Stimulated activated effector memory CD8-positive, alpha-beta T cell treated with anti-CD3 and anti-CD28 coated beads, Interleukin-12 subunit alpha, Interleukin-12 subunit beta, amount 100 ng/mL, for 72 hours (primary cell): ENCODE measurements around the gene RPS15A.
"Not testable (repeated sequence)": the region's sequence is repeated elsewhere in the genome, so short reads cannot be mapped to it uniquely, and the experiment has no call there.

Source experiments
- ATAC-seq: fragments of 150-1000 bp; cut with Tn5 transposase; 2 replicates; pipeline ENCODE4 v1.10.0; 2021
- DNase-seq, 2 donors: peaks; one replicate each; pipeline ENCODE4 v3.0.0; 2021 to 2022; ENCODE audit warnings: low spot score in 2 of 2
- H3K27ac Mint-ChIP-seq: one replicate; pipeline ENCODE4 v1.8.0; 2022; ENCODE audit warnings: mild to moderate bottlenecking, mixed read lengths
- H3K36me3 Mint-ChIP-seq: one replicate; pipeline ENCODE4 v1.8.0; 2022; ENCODE audit warnings: mild to moderate bottlenecking, mixed read lengths
- H3K4me1 Mint-ChIP-seq: one replicate; pipeline ENCODE4 v1.8.0; 2022; ENCODE audit warnings: mixed read lengths
- H3K4me3 Mint-ChIP-seq: one replicate; pipeline ENCODE4 v1.8.0; 2022; ENCODE audit warnings: mild to moderate bottlenecking, mixed read lengths
- H3K9me3 Mint-ChIP-seq: one replicate; pipeline ENCODE4 v1.8.0; 2022; ENCODE audit warnings: mixed read lengths

The RPS15A gene

DNA sequence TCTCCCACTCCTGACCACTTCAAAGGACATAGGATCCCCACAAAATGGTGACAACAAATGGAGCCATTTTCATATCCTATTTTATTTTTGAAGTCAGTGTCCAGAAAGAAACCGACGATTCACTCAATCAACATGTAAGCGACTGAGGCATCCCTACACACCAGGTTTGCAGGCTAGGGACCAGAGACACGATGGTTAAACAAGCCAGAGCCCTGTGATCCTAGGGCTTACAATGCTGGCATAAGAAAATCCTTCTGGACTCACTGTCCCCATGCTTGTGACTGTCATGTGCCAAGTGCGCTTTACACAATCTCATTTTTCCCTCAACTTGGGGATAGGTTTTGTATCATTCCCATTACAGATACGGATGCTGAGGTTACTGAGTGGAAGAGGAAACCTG lies 8.9 kb downstream of the RPS15A start:
- not testable (repeated sequence) for H3K27ac Mint-ChIP-seq

DNA sequence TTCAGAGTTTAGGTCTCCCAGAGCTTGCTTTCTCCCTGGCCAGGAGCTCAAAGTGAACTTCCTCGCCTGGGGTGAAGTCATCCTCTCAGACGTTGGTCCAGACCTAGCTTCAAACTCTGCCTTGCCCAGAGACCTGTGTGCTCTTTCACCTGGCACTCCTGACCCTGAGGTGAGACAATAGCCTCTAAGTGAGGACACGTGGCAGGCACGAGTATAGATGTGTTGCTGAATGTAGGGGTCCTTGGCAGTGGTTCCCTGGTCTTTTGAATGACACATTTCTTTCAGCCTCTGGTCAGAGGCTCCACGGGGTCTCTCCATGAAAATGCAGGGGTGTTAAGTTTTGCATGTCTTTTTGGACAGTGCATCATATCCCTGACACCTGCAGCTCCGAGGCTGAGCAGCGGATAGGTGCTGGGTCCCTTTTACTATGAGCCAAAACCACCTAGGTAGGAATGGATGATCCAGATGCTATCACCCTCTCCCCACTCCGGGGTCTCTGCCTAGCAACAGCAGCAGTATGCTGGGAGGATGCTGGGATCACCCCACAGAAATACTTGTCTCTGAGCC lies 9.6 kb downstream of the RPS15A start:
- Mint-ChIP-seq H3K4me1 (peaks cover 26% of the 10 kb centered on the region), H3K36me3 (peaks cover 59% of the 10 kb centered on the region)
- not testable (repeated sequence) for ATAC-seq, H3K4me3 Mint-ChIP-seq, DNase-seq, H3K9me3 Mint-ChIP-seq, H3K27ac Mint-ChIP-seq

More for the DNA sequence above, 8.9 kb downstream of the RPS15A start:
- peaks cover 66% of the 10 kb centered on the region for H3K36me3 Mint-ChIP-seq
- H3K4me3 Mint-ChIP-seq, H3K9me3 Mint-ChIP-seq, ATAC-seq, DNase-seq: not testable (repeated sequence)
- H3K4me1 Mint-ChIP-seq = peaks cover 33% of the 10 kb centered on the region

DNA sequence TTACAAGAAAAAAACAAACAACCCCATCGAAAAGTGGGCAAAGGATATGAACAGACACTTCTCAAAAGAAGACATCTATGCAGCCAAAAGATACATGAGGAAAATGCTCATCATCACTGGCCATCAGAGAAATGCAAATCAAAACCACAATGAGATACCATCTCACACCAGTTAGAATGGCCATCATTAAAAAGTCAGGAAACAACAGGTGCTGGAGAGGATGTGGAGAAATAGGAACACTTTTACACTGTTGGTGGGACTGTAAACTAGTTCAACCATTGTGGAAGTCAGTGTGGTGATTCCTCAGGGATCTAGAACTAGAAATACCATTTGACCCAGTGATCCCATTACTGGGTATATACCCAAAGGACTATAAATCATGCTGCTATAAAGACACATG lies 12.5 kb downstream of the RPS15A start:
- not testable (repeated sequence) for H3K27ac Mint-ChIP-seq, H3K9me3 Mint-ChIP-seq, DNase-seq, H3K4me3 Mint-ChIP-seq, H3K4me1 Mint-ChIP-seq, ATAC-seq
- peaks cover 30% of the 10 kb centered on the region for H3K36me3 Mint-ChIP-seq

DNA sequence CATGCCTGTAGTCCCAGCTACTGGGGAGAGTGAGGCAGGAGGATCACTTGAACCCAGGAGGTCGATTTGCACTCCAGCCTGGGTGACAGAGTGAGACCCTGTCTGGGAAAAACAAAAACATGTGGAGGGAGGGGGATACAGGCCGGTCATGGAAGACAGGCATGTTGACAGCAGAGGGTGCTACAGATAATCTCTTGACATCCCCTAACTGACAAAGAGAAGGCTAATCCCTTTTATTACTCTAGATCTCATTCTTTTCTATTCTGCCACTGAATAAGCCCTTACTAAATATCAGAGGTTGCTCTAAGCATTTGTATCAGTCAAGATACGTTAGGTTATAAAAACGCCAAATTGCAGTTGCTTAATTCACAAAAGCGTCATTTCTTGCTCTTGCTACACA lies 13.8 kb downstream of the RPS15A start:
- not testable (repeated sequence) for H3K4me1 Mint-ChIP-seq, H3K9me3 Mint-ChIP-seq, H3K4me3 Mint-ChIP-seq, ATAC-seq, DNase-seq
- Mint-ChIP-seq H3K36me3 (peaks cover 18% of the 10 kb centered on the region), H3K27ac (peak overlapping the region; percentile 56)

DNA sequence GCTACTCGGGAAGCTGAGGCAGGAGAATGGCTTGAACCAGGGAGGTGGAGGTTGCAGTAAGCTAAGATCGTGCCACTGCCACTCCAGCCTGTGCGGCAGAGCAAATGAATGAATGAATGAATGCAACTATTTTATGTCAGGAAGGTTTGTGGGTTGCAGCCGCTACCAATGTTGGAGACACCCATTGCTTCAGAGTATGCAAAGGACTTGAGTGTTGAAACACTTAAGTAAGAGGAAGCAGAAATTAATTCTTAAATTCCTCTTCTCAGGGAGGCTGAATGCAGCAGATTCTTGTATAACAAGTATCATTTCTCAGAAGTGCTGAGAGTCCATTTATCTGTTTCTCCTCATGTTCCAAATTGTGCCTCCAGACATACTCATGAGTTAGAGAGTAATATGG lies 15.5 kb downstream of the RPS15A start:
- DNase-seq, H3K9me3 Mint-ChIP-seq: not testable (repeated sequence)
- H3K36me3 Mint-ChIP-seq = peaks cover 13% of the 10 kb centered on the region

DNA sequence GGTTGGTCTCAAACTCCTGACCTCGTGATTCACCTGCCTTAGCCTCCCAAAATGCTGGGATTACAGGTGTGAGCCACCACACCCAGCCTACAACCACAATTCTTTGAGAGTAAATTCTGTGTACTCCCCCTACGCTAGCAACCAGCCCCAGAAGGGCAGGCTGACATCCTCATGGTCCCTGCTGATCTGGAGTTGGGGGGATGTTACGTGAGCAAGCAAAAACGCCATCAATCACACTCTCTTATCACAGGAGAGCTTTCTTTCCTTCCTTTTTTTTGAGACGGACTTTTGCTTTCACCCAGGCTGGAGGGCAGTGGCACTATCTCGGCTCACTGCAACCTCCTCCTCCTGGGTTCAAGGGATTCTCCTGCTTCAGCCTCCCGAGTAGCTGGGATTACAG lies 18.0 kb downstream of the RPS15A start:
- H3K4me1 Mint-ChIP-seq = peaks cover 17% of the 10 kb centered on the region
- H3K9me3 Mint-ChIP-seq, H3K27ac Mint-ChIP-seq, DNase-seq, H3K4me3 Mint-ChIP-seq, ATAC-seq, H3K36me3 Mint-ChIP-seq: not testable (repeated sequence)

More for the DNA sequence above, 15.5 kb downstream of the RPS15A start:
- not testable (repeated sequence) for H3K4me3 Mint-ChIP-seq, H3K4me1 Mint-ChIP-seq, H3K27ac Mint-ChIP-seq, ATAC-seq

DNA sequence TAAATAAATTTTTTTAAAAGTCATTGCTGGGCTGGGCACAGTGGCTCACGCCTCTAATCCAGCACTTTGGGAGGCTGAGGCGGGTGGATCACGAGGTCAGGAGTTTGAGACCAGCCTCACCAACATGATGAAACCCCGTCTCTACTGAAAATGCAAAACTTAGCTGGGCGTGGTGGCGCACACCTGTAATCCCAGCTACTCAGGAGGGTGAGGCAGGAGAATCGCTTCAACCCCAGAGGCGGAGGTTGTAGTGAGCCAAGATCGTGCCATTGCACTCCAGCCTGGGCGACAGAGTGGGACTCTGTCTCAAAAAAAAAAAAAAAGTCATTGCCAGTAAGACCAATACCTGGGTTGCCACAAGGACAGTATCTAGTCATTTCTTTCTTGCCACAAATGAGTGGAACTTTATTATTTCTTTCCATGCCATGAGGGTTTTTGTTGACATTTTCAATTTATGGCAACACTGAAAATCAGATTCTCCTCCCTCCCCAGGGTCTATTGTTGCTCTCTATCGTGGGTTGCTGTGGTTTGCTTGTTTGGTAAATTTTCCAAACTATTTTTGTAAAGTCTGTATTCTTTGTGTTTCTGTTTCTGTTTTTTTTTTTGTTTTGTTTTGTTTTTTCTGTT lies 19.7 kb downstream of the RPS15A start:
- DNase-seq (peak in 1 of 2 donors; percentile 54), ATAC-seq (peak; percentile 87)
- H3K9me3 Mint-ChIP-seq, H3K36me3 Mint-ChIP-seq: not testable (repeated sequence)
- H3K27ac Mint-ChIP-seq = peak overlapping the region; percentile 67
- peak overlapping the region; percentile 21 for H3K4me3 Mint-ChIP-seq
- peaks cover 17% of the 10 kb centered on the region for H3K4me1 Mint-ChIP-seq

DNA sequence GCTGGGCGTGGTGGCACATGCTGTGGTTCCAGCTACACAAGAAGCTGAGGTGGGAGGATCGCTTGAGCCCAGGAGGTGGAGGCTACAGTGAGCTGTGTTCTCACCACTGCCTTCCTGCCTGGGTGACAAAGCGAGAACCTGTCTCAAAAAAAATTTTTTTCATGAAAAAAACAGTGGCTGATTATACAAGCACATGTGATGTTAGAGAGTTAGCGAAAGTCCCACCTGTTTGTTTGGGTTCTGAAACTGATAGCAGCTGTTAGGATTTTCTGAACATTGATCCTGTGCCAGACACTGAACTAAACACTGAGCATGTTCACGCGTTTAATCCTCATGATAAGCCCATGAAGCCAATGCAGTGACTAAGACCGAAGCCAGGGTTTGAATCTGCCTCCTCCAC lies 22.9 kb downstream of the RPS15A start:
- DNase-seq = peak in 1 of 2 donors; percentile 53
- H3K4me3 Mint-ChIP-seq, H3K36me3 Mint-ChIP-seq, H3K9me3 Mint-ChIP-seq, H3K27ac Mint-ChIP-seq: not testable (repeated sequence)
- peaks cover 17% of the 10 kb centered on the region for H3K4me1 Mint-ChIP-seq
- ATAC-seq = peak; percentile 61

DNA sequence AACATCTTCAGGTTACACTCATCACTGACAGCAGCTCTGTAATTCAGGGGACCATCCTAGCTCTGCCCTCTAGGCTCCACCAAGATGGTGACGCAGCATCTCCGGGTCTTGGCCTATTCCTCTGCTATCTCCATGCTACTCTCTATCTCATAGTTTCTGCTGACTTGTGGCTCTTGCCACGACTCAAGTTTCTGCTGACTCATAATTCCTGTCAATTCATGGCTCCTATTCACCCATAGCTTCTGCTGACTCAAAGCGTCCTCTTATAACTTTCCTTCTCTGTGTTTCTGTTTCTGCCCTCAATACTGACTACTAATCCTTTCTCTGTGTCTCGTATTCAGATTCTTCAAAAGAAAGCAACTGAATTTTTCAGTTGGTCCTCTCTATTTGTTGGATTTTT lies 27.4 kb downstream of the RPS15A start:
- peak; percentile 90 for ATAC-seq
- H3K4me1 Mint-ChIP-seq = peaks cover 12% of the 10 kb centered on the region
- H3K4me3 Mint-ChIP-seq, H3K36me3 Mint-ChIP-seq, H3K9me3 Mint-ChIP-seq, H3K27ac Mint-ChIP-seq, DNase-seq: not testable (repeated sequence)

DNA sequence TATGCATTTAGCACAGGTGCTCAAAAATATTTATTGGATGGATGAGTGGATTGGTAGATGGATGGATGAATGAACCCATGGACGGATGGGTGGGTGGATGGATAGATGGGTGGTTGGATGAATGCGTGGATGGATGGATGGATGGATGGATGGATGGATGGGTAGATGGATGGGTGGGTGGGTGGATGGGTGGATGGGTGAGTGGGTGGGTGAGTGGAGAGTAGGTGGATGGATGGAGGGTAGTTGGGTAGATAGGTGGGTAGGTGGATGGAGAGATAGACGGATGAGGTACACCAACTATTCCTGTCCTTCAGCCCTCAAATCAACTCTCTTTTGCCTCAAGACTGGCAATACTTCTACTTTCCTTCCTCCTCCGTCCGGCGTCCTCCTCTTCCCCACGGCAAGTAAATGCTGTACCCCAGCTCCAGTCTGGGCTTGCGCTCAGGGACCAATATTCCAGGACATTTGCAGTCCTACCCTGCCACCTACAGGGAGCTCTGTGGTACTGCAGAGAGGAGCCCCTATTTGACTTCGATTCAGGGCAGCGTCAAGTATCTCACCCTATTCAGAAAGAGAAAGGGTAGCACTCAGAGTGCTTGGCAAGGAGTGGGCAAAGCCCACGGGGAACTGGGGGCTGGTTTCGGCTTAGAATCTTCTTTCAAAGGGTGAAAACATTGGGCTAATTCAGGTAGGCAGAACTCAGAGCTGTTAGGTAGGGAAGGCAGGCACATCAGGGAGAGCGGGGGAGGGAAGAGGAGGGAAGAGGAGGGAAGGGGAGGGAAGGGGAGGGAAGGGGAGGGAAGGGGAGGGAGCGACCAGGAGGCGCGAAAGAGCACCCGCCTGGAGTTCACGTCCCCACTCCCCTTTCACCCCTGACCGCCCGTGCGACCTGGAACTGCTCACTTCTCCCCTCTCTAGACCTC lies 30.3 kb downstream of the RPS15A start:
- ATAC-seq (peak; percentile 72), DNase-seq (peak in 1 of 2 donors; percentile 76)
- H3K4me3 Mint-ChIP-seq, H3K36me3 Mint-ChIP-seq, H3K9me3 Mint-ChIP-seq, H3K27ac Mint-ChIP-seq: not testable (repeated sequence)
- H3K4me1 Mint-ChIP-seq = peaks cover 27% of the 10 kb centered on the region

DNA sequence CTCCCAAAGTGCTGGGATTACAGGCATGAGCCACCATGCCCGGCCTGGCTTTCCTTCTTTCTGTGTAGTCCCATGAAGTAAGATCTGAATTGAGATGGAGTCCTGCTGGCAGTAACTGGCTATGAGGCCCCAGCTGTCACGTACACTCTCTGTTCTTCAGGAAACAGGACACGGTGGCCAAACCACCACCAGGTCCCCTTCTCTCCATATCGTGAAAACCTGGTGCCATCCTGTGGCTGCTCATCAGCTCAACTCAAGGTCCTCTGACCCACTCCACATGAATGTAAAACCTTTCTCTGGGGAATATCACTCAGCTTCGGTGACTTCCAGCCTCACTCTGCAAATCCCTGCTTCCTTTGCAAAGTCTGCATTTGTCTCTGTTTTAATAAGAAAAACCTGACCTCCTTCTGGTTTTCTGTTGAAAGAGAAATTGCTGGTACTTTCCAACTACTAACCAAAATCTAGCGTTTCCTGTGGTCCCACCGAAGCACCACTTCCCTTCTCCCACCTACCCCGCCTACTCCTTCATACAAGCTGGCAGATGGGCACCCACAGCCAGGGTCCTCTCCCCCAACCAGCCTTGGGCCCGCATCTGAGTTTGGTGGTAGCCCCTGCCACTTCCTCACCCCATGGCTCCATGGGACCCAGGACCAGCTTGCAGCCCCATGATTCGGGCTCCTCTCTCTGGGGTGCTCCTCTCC lies 32.0 kb downstream of the RPS15A start:
- Mint-ChIP-seq H3K4me1 (peaks cover 27% of the 10 kb centered on the region), H3K4me3 (peak overlapping the region; percentile 37)
- H3K9me3 Mint-ChIP-seq, DNase-seq, H3K27ac Mint-ChIP-seq, H3K36me3 Mint-ChIP-seq: not testable (repeated sequence)
- peak; percentile 44 for ATAC-seq

DNA sequence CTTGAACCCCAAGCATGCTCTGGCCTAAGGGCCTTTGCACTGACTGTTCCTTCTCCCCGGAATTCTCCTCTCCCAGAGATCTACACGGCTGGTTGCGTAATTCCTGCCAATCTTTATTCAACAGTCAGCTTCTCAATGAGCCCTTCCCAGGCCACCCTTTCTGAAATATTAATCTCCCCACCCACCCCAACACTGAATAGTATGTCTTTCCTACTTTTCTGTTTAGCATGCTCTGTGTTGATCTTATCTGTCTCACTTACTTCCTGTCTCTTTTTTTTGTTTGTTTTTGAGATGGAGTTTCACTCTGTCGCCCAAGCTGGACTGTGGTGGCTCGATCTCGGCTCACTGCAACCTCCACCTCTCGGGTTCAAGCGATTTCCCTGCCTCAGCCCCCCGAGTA lies 33.5 kb downstream of the RPS15A start:
- not testable (repeated sequence) for H3K9me3 Mint-ChIP-seq, H3K36me3 Mint-ChIP-seq, ATAC-seq, DNase-seq
- H3K4me1 Mint-ChIP-seq = peaks cover 27% of the 10 kb centered on the region
- H3K27ac Mint-ChIP-seq = peak overlapping the region; percentile 85
- H3K4me3 Mint-ChIP-seq = peak overlapping the region; percentile 37

DNA sequence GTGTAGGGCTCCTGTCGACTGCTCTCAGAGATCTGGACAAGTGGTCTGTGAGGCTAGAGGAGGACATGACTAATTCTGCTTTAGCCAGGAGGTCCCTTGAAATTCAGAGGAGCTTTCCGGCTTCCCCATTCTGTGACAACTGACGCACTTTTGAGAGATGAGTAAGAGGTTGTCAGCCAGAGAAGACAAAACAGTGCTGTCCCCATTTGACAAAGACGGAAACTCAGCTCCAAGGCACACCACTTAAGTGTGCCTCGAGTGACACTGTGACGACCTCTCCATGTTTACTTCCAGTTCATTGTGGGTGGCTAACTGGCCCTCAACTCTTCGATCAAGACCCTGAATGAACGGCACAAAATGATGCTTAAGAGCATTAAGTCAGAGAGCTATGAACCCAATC lies 47.3 kb downstream of the RPS15A start:
- not testable (repeated sequence) for H3K4me3 Mint-ChIP-seq, H3K27ac Mint-ChIP-seq, H3K4me1 Mint-ChIP-seq, H3K36me3 Mint-ChIP-seq, DNase-seq, H3K9me3 Mint-ChIP-seq
- peak; percentile 70 for ATAC-seq

DNA sequence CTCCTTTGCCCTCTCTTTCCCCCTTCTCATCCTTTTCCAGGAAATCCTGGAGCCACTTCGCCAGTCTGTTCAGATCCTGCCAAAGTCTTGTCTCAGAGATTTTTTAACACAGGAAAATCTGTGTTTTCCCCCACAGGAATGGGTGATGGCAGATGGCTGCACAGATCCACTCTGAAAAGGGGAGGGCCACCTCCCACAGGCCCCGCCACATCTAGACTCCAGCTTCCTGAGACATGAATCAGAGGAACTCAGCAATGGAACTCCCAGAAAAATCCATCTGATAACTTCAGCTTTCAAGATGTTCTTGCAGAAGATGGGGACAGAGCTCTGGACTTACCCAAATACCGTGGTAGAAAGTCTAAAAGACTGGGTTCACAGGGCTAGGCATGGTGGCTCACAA lies 50.1 kb downstream of the RPS15A start:
- H3K4me1 Mint-ChIP-seq, ATAC-seq, H3K27ac Mint-ChIP-seq, H3K9me3 Mint-ChIP-seq, H3K36me3 Mint-ChIP-seq, H3K4me3 Mint-ChIP-seq, DNase-seq: not testable (repeated sequence)

DNA sequence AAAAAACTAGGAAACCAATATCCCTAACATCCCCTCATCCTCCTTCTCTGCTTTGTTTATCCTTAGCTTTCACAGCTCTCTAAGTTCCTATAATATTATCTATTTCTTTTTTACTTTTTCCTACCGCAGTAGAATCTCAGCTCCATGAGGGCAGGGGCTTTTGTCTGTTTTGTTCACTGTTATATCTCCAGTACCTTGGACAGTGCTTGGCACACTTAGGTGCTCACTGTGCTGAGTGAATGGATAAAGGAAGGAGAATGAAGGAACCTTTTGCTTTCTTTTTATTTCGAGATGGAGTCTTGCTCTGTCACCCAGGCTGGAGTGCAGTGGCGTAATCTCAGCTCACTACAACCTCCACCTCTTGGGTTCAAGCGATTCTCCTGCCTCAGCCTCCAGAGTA lies 51.4 kb downstream of the RPS15A start:
- not testable (repeated sequence) for ATAC-seq, H3K4me3 Mint-ChIP-seq, DNase-seq, H3K27ac Mint-ChIP-seq, H3K4me1 Mint-ChIP-seq, H3K36me3 Mint-ChIP-seq, H3K9me3 Mint-ChIP-seq
